C4-2B (cell line): ENCODE data around the gene OLFML3.

Source experiments
- H3K27ac ChIP-seq: fragments of 450-650 bp; 2 replicates; pipeline ENCODE4 v1.5.1; 2017
- CTCF ChIP-seq: fragments of 450-650 bp; conservative IDR thresholded peaks from 2 replicates; pipeline ENCODE4 v1.5.1; 2017; ENCODE audit warnings: mild to moderate bottlenecking
- ZFX ChIP-seq: fragments of 450-650 bp; IDR thresholded peaks from 2 replicates; pipeline ENCODE4 v1.6.1; 2017

OLFML3 gene

GRCh38 chr1:113983391-113983790 lies 4.1 kb downstream of the OLFML3 start:
- H3K27ac ChIP-seq, result no peak overlapping the region
- TF ChIP-seq ZFX (no peak), CTCF (no peak)

- TF ChIP-seq CTCF (no peak), ZFX (no peak)
These were observed 4.6 kb downstream of the OLFML3 start for GRCh38 chr1:113983826-113984225.

GRCh38 chr1:113984710-113985109 lies 5.4 kb downstream of the OLFML3 start:
- no peak for TF ChIP-seq ZFX
- TF ChIP-seq CTCF, result no peak
- no peak overlapping the region for H3K27ac ChIP-seq

More at GRCh38 chr1:113983826-113984225, 4.6 kb downstream of the OLFML3 start:
- no peak overlapping the region for H3K27ac ChIP-seq

GRCh38 chr1:113986802-113987201 lies 7.5 kb downstream of the OLFML3 start:
- no peak for TF ChIP-seq CTCF
- TF ChIP-seq ZFX, result no peak
- no peak overlapping the region for H3K27ac ChIP-seq

- TF ChIP-seq CTCF (no peak), ZFX (no peak)
- H3K27ac ChIP-seq, result no peak overlapping the region
These were observed 8.0 kb downstream of the OLFML3 start for GRCh38 chr1:113987259-113987658.

GRCh38 chr1:113990530-113990929 lies 11.3 kb downstream of the OLFML3 start:
- H3K27ac ChIP-seq, result no peak overlapping the region

GRCh38 chr1:113990961-113991360 lies 11.7 kb downstream of the OLFML3 start:
- TF ChIP-seq CTCF (no peak), ZFX (no peak)
- H3K27ac ChIP-seq, result no peak overlapping the region

More at GRCh38 chr1:113990530-113990929, 11.3 kb downstream of the OLFML3 start:
- no peak for TF ChIP-seq ZFX
- no peak for TF ChIP-seq CTCF
